Mucosa of stomach (tissue), 1 donor: ENCODE results near the gene R3HDM1.

Experiments used
- H3K27me3 ChIP-seq: one replicate; pipeline ENCODE4 v1.7.0; 2013; ENCODE audit warnings: mild to moderate bottlenecking, low read length; ENCODE audit not compliant: control insufficient read depth, insufficient read depth
- H3K36me3 ChIP-seq: one replicate; pipeline ENCODE4 v1.7.0; 2013; ENCODE audit warnings: low read length; ENCODE audit not compliant: control insufficient read depth, insufficient read depth
- H3K4me1 ChIP-seq: one replicate; pipeline ENCODE4 v1.7.0; 2013; ENCODE audit warnings: mild to moderate bottlenecking, low read length; ENCODE audit not compliant: control insufficient read depth, insufficient read depth
- H3K4me3 ChIP-seq: one replicate; pipeline ENCODE4 v1.7.0; 2013; ENCODE audit warnings: low read length
- H3K9ac ChIP-seq: one replicate; pipeline ENCODE4 v1.7.0; 2013; ENCODE audit warnings: mild to moderate bottlenecking, low read length, moderate library complexity
- H3K9me3 ChIP-seq: one replicate; pipeline ENCODE4 v1.7.0; 2013; ENCODE audit warnings: mild to moderate bottlenecking, low read length, moderate library complexity; ENCODE audit not compliant: control insufficient read depth
- donor health status: Pancreatic carcinoma.

The R3HDM1 gene

DNA sequence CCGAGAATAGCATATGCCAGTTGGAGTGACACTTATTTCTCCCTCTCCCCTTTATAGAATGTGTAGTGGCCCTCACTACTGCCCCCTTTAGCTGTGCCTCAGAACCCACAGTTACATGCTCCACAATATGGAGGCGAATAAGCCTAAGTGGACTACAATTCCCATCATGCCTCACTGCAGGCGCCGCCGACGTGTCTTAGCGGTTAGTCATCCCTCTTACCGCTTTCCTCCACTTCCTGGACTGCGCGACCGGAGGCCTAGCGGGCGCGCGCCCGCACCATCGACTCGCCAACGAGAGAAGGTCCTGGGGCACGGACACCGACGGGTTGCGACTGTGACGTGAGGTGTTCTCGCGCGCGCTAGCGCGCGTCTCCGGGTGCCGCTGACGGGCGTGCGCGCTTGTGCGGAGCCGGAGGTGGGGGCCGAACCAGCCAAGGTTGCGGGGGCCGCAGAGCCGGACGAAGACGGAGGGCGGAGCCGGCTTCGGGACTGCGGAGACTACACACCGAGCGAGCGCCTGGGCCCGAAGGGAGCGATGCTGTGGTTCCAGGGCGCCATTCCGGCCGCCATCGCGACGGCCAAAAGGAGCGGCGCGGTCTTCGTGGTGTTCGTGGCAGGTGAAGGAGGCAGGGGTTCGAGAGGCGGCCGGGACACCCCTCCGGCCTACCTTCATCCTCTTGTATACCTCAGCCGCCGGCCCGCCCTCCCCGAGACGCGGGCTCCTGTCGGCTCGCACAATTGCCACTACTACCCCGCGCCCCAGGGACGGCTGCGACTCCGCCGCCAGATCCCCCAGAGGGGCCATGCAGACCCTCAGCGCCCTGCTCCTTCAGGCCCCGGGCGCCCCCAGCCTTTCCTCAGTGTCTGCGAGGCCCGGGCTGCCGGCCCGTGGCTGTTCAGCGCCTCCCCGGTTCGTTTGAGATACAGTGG lies 210.4 kb downstream of the R3HDM1 start, which contains the start of gene UBXN4:
Gene UBXN4 (plus strand): TSS at position 461 of the 930 bp plus-strand sequence. CDS start 75 bp downstream, at position 536.
- Histone ChIP-seq H3K4me1 (no peaks in the 10 kb centered on the region), H3K9ac (peak within 1 kb of the TSS; percentile 100), H3K4me3 (peak within 1 kb of the TSS; percentile 92), H3K9me3 (no peaks in the 10 kb centered on the region), H3K27me3 (no peaks in the 10 kb centered on the region), H3K36me3 (no peaks in the 10 kb centered on the region)

- H3K36me3 ChIP-seq, result no peaks in the 10 kb centered on the region
- H3K4me1 ChIP-seq, result no peaks in the 10 kb centered on the region
- H3K4me3 ChIP-seq, result peak overlapping the region; percentile 92
- H3K27me3 ChIP-seq, result no peaks in the 10 kb centered on the region
- peak overlapping the region; percentile 100 for H3K9ac ChIP-seq
- no peaks in the 10 kb centered on the region for H3K9me3 ChIP-seq
Measured at GRCh38 chr2:135742325-135742757, 211.1 kb downstream of the R3HDM1 start.

- Histone ChIP-seq H3K36me3 (no peaks in the 10 kb centered on the region), H3K27me3 (no peaks in the 10 kb centered on the region), H3K4me3 (no peak overlapping the region), H3K4me1 (no peaks in the 10 kb centered on the region), H3K9me3 (no peaks in the 10 kb centered on the region), H3K9ac (no peak overlapping the region)
Measured at GRCh38 chr2:135743860-135744259, 212.6 kb downstream of the R3HDM1 start.

DNA sequence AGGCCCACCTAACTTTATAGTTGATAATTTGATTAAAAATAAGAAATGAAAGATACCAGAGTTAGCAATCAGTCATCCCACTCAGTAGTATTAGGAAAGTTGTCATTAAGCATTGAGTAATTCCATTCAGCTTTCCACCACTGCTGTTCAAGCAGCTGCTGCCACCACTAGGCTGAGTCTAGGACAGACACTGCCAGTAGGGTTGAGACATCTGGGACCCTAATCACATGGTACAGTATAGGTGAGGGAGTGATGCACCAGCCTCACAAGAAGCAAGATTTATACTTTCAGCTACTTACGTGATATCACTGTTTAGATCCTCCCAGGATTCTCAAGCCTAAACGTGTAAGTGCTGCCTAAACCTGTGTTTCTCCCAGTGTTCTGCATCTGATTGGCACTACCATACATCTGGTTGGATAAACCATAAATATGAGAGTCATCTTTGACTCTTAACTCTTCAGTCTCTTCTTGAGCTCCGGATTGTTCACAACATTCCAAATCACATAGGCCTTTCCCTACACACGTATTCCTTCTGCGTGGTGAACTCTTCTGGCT lies 213.6 kb downstream of the R3HDM1 start:
- no peak overlapping the region for H3K9ac ChIP-seq
- no peak overlapping the region for H3K4me3 ChIP-seq
- H3K27me3 ChIP-seq, result no peaks in the 10 kb centered on the region
- no peaks in the 10 kb centered on the region for H3K4me1 ChIP-seq
- no peaks in the 10 kb centered on the region for H3K9me3 ChIP-seq
- no peaks in the 10 kb centered on the region for H3K36me3 ChIP-seq

DNA sequence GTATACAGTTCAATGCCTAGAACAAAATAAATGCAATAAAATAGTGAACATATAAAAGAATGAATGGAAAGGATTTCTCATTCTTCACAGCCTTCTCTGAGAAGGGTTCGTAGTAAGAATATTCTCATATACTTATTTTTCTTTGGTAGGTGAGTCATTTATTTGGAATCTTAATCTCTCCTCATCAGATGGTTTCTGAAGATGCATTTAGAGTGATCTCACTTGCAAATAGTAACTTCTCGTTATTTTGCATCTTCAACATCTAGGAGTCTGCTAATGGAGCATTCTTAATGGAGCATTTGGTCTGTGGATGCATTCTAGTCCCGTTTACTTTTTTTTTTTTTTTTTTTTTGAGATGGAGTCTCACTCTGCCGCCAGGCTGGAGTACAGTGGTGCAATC lies 214.3 kb downstream of the R3HDM1 start:
- Histone ChIP-seq H3K27me3 (no peaks in the 10 kb centered on the region), H3K9ac (no peak overlapping the region), H3K4me3 (no peak overlapping the region), H3K4me1 (no peaks in the 10 kb centered on the region), H3K36me3 (no peaks in the 10 kb centered on the region), H3K9me3 (no peaks in the 10 kb centered on the region)

- H3K4me1 ChIP-seq, result no peaks in the 10 kb centered on the region
- no peaks in the 10 kb centered on the region for H3K27me3 ChIP-seq
- H3K9me3 ChIP-seq, result no peaks in the 10 kb centered on the region
- H3K4me3 ChIP-seq, result no peak overlapping the region
- no peak overlapping the region for H3K9ac ChIP-seq
- peaks cover 8% of the 10 kb centered on the region for H3K36me3 ChIP-seq
Measured at GRCh38 chr2:135755573-135755972, 224.3 kb downstream of the R3HDM1 start.

DNA sequence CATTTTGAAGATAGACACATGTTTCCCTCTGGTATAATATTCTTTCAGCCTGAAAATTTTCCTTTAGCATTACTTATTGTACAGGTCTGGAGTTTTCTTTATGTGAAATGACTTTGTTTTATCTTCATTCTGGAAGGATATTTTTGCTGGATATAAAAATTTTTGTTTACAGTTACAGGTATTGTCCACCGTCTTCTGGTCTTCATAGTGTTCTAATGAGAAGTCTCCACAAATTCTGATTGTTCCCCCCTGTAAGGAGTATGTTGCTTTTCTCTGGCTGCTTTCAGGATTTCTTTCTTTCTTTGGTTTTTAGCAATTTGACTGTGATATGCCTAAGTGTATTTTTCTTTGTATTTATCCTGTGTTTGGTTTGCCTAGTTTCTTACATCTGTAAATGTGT lies 225.4 kb downstream of the R3HDM1 start:
- no peak overlapping the region for H3K9ac ChIP-seq
- H3K36me3 ChIP-seq, result peaks cover 14% of the 10 kb centered on the region
- H3K4me3 ChIP-seq, result no peak overlapping the region
- no peaks in the 10 kb centered on the region for H3K27me3 ChIP-seq
- H3K9me3 ChIP-seq, result no peaks in the 10 kb centered on the region
- H3K4me1 ChIP-seq, result no peaks in the 10 kb centered on the region

- peaks cover 14% of the 10 kb centered on the region for H3K36me3 ChIP-seq
- no peaks in the 10 kb centered on the region for H3K4me1 ChIP-seq
- H3K27me3 ChIP-seq, result no peaks in the 10 kb centered on the region
- H3K4me3 ChIP-seq, result no peak overlapping the region
- no peaks in the 10 kb centered on the region for H3K9me3 ChIP-seq
- no peak overlapping the region for H3K9ac ChIP-seq
Measured at GRCh38 chr2:135762022-135762421, 230.7 kb downstream of the R3HDM1 start.

DNA sequence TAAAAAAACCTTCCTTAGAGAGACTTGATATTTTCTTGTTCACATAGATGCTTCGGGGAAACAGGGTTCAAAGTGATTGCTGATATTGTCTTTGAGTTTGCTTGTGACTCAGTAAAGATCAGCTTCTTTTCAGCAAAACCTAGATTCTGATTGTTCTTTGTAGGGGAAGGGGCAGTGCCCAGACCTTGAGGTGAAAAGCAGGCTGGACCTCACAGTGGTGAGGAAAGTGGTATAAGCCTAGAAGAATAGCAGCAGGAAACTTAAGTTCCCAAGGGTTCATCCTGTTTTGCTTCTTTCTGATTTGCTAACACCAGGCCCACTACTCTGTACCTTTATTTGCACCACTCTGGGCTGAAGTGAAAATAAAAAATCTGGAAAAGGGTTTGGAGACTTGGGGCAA lies 231.2 kb downstream of the R3HDM1 start:
- Histone ChIP-seq H3K4me3 (no peak overlapping the region), H3K36me3 (peaks cover 11% of the 10 kb centered on the region), H3K9me3 (no peaks in the 10 kb centered on the region)

GRCh38 chr2:135768863-135769262 lies 237.6 kb downstream of the R3HDM1 start:
- H3K4me1 ChIP-seq, result no peaks in the 10 kb centered on the region
- no peaks in the 10 kb centered on the region for H3K9me3 ChIP-seq
- peaks cover 5% of the 10 kb centered on the region for H3K36me3 ChIP-seq
- H3K27me3 ChIP-seq, result no peaks in the 10 kb centered on the region
- no peak overlapping the region for H3K4me3 ChIP-seq
- no peak overlapping the region for H3K9ac ChIP-seq

More for the DNA sequence above, 231.2 kb downstream of the R3HDM1 start:
- H3K9ac ChIP-seq, result no peak overlapping the region
- H3K27me3 ChIP-seq, result no peaks in the 10 kb centered on the region
- H3K4me1 ChIP-seq, result no peaks in the 10 kb centered on the region

- Histone ChIP-seq H3K4me3 (no peak overlapping the region), H3K27me3 (no peaks in the 10 kb centered on the region), H3K9me3 (no peaks in the 10 kb centered on the region), H3K36me3 (peaks cover 8% of the 10 kb centered on the region), H3K4me1 (no peaks in the 10 kb centered on the region), H3K9ac (no peak overlapping the region)
Measured at GRCh38 chr2:135773319-135773718, 242.0 kb downstream of the R3HDM1 start.

DNA sequence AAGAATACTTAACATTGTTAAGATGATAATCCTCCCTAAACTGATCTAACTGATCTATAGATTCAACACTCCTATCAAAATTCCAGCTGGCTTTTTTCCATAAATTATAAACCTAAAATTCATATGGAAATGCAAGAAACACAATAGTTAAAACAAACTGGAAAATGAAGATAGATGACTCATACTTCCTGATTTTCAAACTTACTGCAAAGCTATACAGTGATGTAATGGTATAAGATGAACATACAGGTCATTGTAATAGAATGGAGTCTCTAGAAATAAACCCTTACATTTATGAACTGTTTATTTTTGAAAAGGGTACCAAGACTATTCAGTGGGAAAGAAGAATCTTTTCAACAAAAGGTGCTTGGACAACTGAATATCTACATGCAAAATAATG lies 242.6 kb downstream of the R3HDM1 start:
- no peak overlapping the region for H3K4me3 ChIP-seq
- H3K4me1 ChIP-seq, result no peaks in the 10 kb centered on the region
- H3K36me3 ChIP-seq, result peaks cover 8% of the 10 kb centered on the region
- H3K27me3 ChIP-seq, result no peaks in the 10 kb centered on the region
- no peak overlapping the region for H3K9ac ChIP-seq
- H3K9me3 ChIP-seq, result no peaks in the 10 kb centered on the region
